ENCODE results near the gene SLC35F2.
"Not testable (repeated sequence)": the region's sequence is repeated elsewhere in the genome, so short reads cannot be mapped to it uniquely, and the experiment has no call there.

SLC35F2 gene

GRCh38 chr11:107840129-107840484, 18.5 kb downstream of the SLC35F2 start:
- no peak for DNase-seq

- DNase-seq = no peak
Observed at GRCh38 chr11:107836851-107837250, 21.7 kb downstream of the SLC35F2 start.

- DNase-seq = no peak
Observed at GRCh38 chr11:107834995-107835394, 23.6 kb downstream of the SLC35F2 start.

GRCh38 chr11:107833926-107834325, 24.7 kb downstream of the SLC35F2 start:
- DNase-seq = not testable (repeated sequence)

- DNase-seq = no peak
Observed at GRCh38 chr11:107830915-107831540, 27.6 kb downstream of the SLC35F2 start.

GRCh38 chr11:107827041-107827440, 31.5 kb downstream of the SLC35F2 start:
- DNase-seq = no peak

GRCh38 chr11:107825875-107826274, 32.7 kb downstream of the SLC35F2 start:
- no peak for DNase-seq

- no peak for DNase-seq
Observed at GRCh38 chr11:107824668-107825369, 33.8 kb downstream of the SLC35F2 start.

GRCh38 chr11:107821199-107821927, 37.2 kb downstream of the SLC35F2 start:
- DNase-seq = no peak

- DNase-seq = no peak
Observed at GRCh38 chr11:107819361-107820014, 39.1 kb downstream of the SLC35F2 start.

GRCh38 chr11:107818491-107818890, 40.1 kb downstream of the SLC35F2 start:
- no peak for DNase-seq

GRCh38 chr11:107816028-107816427, 42.6 kb downstream of the SLC35F2 start:
- no peak for DNase-seq

GRCh38 chr11:107810875-107811274, 47.7 kb downstream of the SLC35F2 start:
- DNase-seq = no peak

- no peak for DNase-seq
Observed at GRCh38 chr11:107808521-107808920, 50.1 kb downstream of the SLC35F2 start.

- no peak for DNase-seq
Observed at GRCh38 chr11:107804971-107805370, 53.6 kb downstream of the SLC35F2 start.

- no peak for DNase-seq
Observed at GRCh38 chr11:107804211-107804610, 54.4 kb downstream of the SLC35F2 start.

- no peak for DNase-seq
Observed at GRCh38 chr11:107801641-107802040, 56.9 kb downstream of the SLC35F2 start.

GRCh38 chr11:107799218-107799859, 59.2 kb downstream of the SLC35F2 start:
- DNase-seq = peak; percentile 43 to 62

- DNase-seq = no peak
Observed at GRCh38 chr11:107792049-107792443, 66.5 kb downstream of the SLC35F2 start.

- DNase-seq = no peak
Observed at GRCh38 chr11:107791343-107792048, 67.1 kb downstream of the SLC35F2 start.

- no peak for DNase-seq
Observed at GRCh38 chr11:107789767-107790166, 68.8 kb downstream of the SLC35F2 start.

GRCh38 chr11:107787733-107788132, 70.9 kb downstream of the SLC35F2 start:
- DNase-seq = no peak

Measured in activated CD4-positive, alpha-beta T cell treated with anti-CD3 and anti-CD28 coated beads for 4 hours (primary cell).